HL-60 (cell line): ENCODE results near the gene ITPR3.

ENCODE experiments used
- GABPA ChIP-seq: IDR thresholded peaks from 2 replicates; pipeline ENCODE4 v1.6.1; 2012; ENCODE audit warnings: low read depth
- POLR2AphosphoS5 ChIP-seq: IDR thresholded peaks from 2 replicates; pipeline ENCODE4 v1.6.1; 2012; ENCODE audit warnings: low read depth
- TF ChIP-seq, protein P1 (sequence below): IDR thresholded peaks from one replicate; pipeline ENCODE4 v1.5.1; 2011; ENCODE audit warnings: low read length, control low read depth, inconsistent platforms; ENCODE audit not compliant: insufficient read depth
- TF ChIP-seq, protein P2 (sequence below): IDR thresholded peaks from 2 replicates; pipeline ENCODE4 v1.6.1; 2012; ENCODE audit warnings: low read depth; ENCODE audit not compliant: insufficient replicate concordance

DNA sequence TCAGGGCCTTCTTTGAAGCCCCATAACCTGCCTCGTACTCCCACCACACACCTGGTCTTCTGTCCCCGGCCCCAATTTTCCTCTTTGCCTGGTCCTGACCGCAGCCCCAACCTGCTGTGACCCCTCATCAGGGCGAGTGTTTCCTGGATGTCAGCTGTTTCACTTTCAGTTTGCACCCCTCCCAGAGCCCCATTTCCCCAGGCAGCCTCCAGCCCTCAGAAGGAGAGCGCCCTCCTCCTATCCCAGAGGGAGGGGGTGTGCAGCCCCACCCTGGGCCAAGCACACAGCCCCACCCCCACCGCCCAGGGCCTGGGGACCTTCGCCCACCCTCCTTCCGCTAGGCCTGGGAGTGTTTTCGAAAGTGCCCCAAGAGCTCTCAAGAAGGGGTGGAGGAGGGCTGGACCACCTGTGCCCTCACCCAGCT is 42.5 kb upstream of the ITPR3 start:
- TF ChIP-seq, protein P1, sequence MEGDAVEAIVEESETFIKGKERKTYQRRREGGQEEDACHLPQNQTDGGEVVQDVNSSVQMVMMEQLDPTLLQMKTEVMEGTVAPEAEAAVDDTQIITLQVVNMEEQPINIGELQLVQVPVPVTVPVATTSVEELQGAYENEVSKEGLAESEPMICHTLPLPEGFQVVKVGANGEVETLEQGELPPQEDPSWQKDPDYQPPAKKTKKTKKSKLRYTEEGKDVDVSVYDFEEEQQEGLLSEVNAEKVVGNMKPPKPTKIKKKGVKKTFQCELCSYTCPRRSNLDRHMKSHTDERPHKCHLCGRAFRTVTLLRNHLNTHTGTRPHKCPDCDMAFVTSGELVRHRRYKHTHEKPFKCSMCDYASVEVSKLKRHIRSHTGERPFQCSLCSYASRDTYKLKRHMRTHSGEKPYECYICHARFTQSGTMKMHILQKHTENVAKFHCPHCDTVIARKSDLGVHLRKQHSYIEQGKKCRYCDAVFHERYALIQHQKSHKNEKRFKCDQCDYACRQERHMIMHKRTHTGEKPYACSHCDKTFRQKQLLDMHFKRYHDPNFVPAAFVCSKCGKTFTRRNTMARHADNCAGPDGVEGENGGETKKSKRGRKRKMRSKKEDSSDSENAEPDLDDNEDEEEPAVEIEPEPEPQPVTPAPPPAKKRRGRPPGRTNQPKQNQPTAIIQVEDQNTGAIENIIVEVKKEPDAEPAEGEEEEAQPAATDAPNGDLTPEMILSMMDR: no peak
- TF ChIP-seq, protein P2, sequence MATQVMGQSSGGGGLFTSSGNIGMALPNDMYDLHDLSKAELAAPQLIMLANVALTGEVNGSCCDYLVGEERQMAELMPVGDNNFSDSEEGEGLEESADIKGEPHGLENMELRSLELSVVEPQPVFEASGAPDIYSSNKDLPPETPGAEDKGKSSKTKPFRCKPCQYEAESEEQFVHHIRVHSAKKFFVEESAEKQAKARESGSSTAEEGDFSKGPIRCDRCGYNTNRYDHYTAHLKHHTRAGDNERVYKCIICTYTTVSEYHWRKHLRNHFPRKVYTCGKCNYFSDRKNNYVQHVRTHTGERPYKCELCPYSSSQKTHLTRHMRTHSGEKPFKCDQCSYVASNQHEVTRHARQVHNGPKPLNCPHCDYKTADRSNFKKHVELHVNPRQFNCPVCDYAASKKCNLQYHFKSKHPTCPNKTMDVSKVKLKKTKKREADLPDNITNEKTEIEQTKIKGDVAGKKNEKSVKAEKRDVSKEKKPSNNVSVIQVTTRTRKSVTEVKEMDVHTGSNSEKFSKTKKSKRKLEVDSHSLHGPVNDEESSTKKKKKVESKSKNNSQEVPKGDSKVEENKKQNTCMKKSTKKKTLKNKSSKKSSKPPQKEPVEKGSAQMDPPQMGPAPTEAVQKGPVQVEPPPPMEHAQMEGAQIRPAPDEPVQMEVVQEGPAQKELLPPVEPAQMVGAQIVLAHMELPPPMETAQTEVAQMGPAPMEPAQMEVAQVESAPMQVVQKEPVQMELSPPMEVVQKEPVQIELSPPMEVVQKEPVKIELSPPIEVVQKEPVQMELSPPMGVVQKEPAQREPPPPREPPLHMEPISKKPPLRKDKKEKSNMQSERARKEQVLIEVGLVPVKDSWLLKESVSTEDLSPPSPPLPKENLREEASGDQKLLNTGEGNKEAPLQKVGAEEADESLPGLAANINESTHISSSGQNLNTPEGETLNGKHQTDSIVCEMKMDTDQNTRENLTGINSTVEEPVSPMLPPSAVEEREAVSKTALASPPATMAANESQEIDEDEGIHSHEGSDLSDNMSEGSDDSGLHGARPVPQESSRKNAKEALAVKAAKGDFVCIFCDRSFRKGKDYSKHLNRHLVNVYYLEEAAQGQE: no peak
- TF ChIP-seq POLR2AphosphoS5: no peak
- no peak for TF ChIP-seq GABPA
